ENCODE data around the gene RNF11. TPM values are rescaled to one million over a fixed set of nuclear protein-coding genes. Genes with fewer than 3 reads are reported as not detected.

Gene RNF11
- total RNA-seq, 1 donor from 2014 or later, result 81.4 TPM

GRCh38 chr1:51266791-51267190 is 30.7 kb downstream of the RNF11 start:
- DNase-seq (ENCODE audit: low read depth), result no peak
- H3K4me3 ChIP-seq (ENCODE audit: low read depth, low read length), result no peak overlapping the region
- no peak for TF ChIP-seq CTCF (conservative IDR thresholded peaks at IDR 0.05; ENCODE audit: low read depth, low read length)

GRCh38 chr1:51268634-51269033 is 32.6 kb downstream of the RNF11 start:
- H3K4me3 ChIP-seq (ENCODE audit: low read depth, low read length), result no peak overlapping the region
- no peak for DNase-seq (ENCODE audit: low read depth)
- no peak for TF ChIP-seq CTCF (conservative IDR thresholded peaks at IDR 0.05; ENCODE audit: low read depth, low read length)

GRCh38 chr1:51270751-51271150 is 34.7 kb downstream of the RNF11 start:
- no peak for DNase-seq (ENCODE audit: low read depth)
- H3K4me3 ChIP-seq (ENCODE audit: low read depth, low read length), result no peak overlapping the region
- TF ChIP-seq CTCF (conservative IDR thresholded peaks at IDR 0.05; ENCODE audit: low read depth, low read length), result no peak

- DNase-seq (ENCODE audit: low read depth), result no peak
- H3K4me3 ChIP-seq (ENCODE audit: low read depth, low read length), result no peak overlapping the region
- no peak for TF ChIP-seq CTCF (conservative IDR thresholded peaks at IDR 0.05; ENCODE audit: low read depth, low read length)
These were observed 36.8 kb downstream of the RNF11 start for GRCh38 chr1:51272916-51273315.

GRCh38 chr1:51274676-51275075 is 38.6 kb downstream of the RNF11 start:
- H3K4me3 ChIP-seq (ENCODE audit: low read depth, low read length), result no peak overlapping the region
- no peak for TF ChIP-seq CTCF (conservative IDR thresholded peaks at IDR 0.05; ENCODE audit: low read depth, low read length)
- DNase-seq (ENCODE audit: low read depth), result no peak

- DNase-seq (ENCODE audit: low read depth), result no peak
- no peak overlapping the region for H3K4me3 ChIP-seq (ENCODE audit: low read depth, low read length)
- no peak for TF ChIP-seq CTCF (conservative IDR thresholded peaks at IDR 0.05; ENCODE audit: low read depth, low read length)
These were observed 40.2 kb downstream of the RNF11 start for GRCh38 chr1:51276286-51276685.

- no peak for DNase-seq (ENCODE audit: low read depth)
- no peak for TF ChIP-seq CTCF (conservative IDR thresholded peaks at IDR 0.05; ENCODE audit: low read depth, low read length)
- no peak overlapping the region for H3K4me3 ChIP-seq (ENCODE audit: low read depth, low read length)
These were observed 44.4 kb downstream of the RNF11 start for GRCh38 chr1:51280321-51280978.
